ENCODE measurements around the gene SPIRE1.

SPIRE1 gene

GRCh38 chr18:12463191-12463590 is 194.7 kb downstream of the SPIRE1 start:
- no peak overlapping the region for H3K14ac ChIP-seq (ENCODE audit: low read length)
- H2AFZ ChIP-seq (ENCODE audit: low read length) = no peak overlapping the region
- H2BK5ac ChIP-seq (ENCODE audit: low read length) = no peak overlapping the region
- H3K79me1 ChIP-seq (ENCODE audit: low read depth, low read length) = no peaks in the 10 kb centered on the region
- H3K4me1 ChIP-seq (ENCODE audit: control insufficient read depth in 2 of 2, insufficient read depth in 1 of 2, low read depth in 1 of 2, low read length in 2 of 2) = peaks cover 0 to 16% of the 10 kb centered on the region in 2 donors
- H2BK15ac ChIP-seq (ENCODE audit: low read length) = no peak overlapping the region
- H3K27ac ChIP-seq (replicated peaks; ENCODE audit: low read length) = no peak overlapping the region
- H3K4me2 ChIP-seq (ENCODE audit: insufficient read depth, low read length, poor library complexity, severe bottlenecking) = no peak overlapping the region
- no peak overlapping the region for H4K91ac ChIP-seq (ENCODE audit: low read depth, low read length, poor library complexity)
- no peak overlapping the region for H2BK120ac ChIP-seq (ENCODE audit: low read depth, low read length)
- no peak overlapping the region for H4K8ac ChIP-seq (ENCODE audit: low read depth, low read length)
- peaks cover 0 to 10% of the 10 kb centered on the region in 2 donors for H3K9me3 ChIP-seq (replicated peaks in 1 of 2; ENCODE audit: control insufficient read depth in 2 of 2, insufficient read depth in 1 of 2, low read depth in 1 of 2, low read length in 2 of 2)
- H2AK5ac ChIP-seq (ENCODE audit: low read depth, low read length) = no peak overlapping the region
- H3K27me3 ChIP-seq (ENCODE audit: control insufficient read depth in 3 of 3, insufficient read depth in 3 of 3, low read depth in 1 of 3, low read length in 3 of 3) = no peaks in the 10 kb centered on the region
- H3K4ac ChIP-seq (ENCODE audit: low read length) = no peak overlapping the region
- H3K4me3 ChIP-seq (ENCODE audit: low read length in 2 of 2) = no peak overlapping the region
- DNase-seq (ENCODE audit: low spot score) = no peak
- H3K9ac ChIP-seq (ENCODE audit: low read depth, low read length, poor library complexity) = no peak overlapping the region
- no peak overlapping the region for H3K18ac ChIP-seq (ENCODE audit: low read length)
- H3K36me3 ChIP-seq (replicated peaks in 1 of 2; ENCODE audit: control insufficient read depth in 2 of 2, insufficient read depth in 2 of 2, low read length in 2 of 2) = peaks cover 0 to 64% of the 10 kb centered on the region in 2 donors
- no CpG with 5 or more reads among the region's 7 CpGs for WGBS, 2 donors (ENCODE audit: extremely low coverage in 2 of 2, insufficient read length in 2 of 2, insufficient replicate concordance in 1 of 2)
- H2BK12ac ChIP-seq (ENCODE audit: low read length) = no peak overlapping the region
- no peak overlapping the region for H3K23ac ChIP-seq (ENCODE audit: low read depth, low read length, poor library complexity)

- Histone ChIP-seq H2AFZ (ENCODE audit: low read length) (no peak overlapping the region), H3K27ac (replicated peaks; ENCODE audit: low read length) (no peak overlapping the region), H2BK120ac (ENCODE audit: low read depth, low read length) (no peak overlapping the region), H3K9ac (ENCODE audit: low read depth, low read length, poor library complexity) (no peak overlapping the region), H3K4ac (ENCODE audit: low read length) (no peak overlapping the region), H2BK5ac (ENCODE audit: low read length) (no peak overlapping the region), H4K8ac (ENCODE audit: low read depth, low read length) (no peak overlapping the region), H3K4me1 (ENCODE audit: control insufficient read depth in 2 of 2, insufficient read depth in 1 of 2, low read depth in 1 of 2, low read length in 2 of 2) (peaks cover 0 to 19% of the 10 kb centered on the region in 2 donors), H3K27me3 (ENCODE audit: control insufficient read depth in 3 of 3, insufficient read depth in 3 of 3, low read depth in 1 of 3, low read length in 3 of 3) (no peaks in the 10 kb centered on the region), H3K4me2 (ENCODE audit: insufficient read depth, low read length, poor library complexity, severe bottlenecking) (no peak overlapping the region), H3K4me3 (ENCODE audit: low read length in 2 of 2) (no peak overlapping the region), H3K36me3 (replicated peaks in 1 of 2; ENCODE audit: control insufficient read depth in 2 of 2, insufficient read depth in 2 of 2, low read length in 2 of 2) (peaks cover 0 to 65% of the 10 kb centered on the region in 2 donors), H4K91ac (ENCODE audit: low read depth, low read length, poor library complexity) (no peak overlapping the region), H2BK12ac (ENCODE audit: low read length) (no peak overlapping the region), H3K18ac (ENCODE audit: low read length) (no peak overlapping the region), H2BK15ac (ENCODE audit: low read length) (no peak overlapping the region), H3K14ac (ENCODE audit: low read length) (no peak overlapping the region), H3K23ac (ENCODE audit: low read depth, low read length, poor library complexity) (no peak overlapping the region), H2AK5ac (ENCODE audit: low read depth, low read length) (no peak overlapping the region), H3K79me1 (ENCODE audit: low read depth, low read length) (no peaks in the 10 kb centered on the region), H3K9me3 (replicated peaks in 1 of 2; ENCODE audit: control insufficient read depth in 2 of 2, insufficient read depth in 1 of 2, low read depth in 1 of 2, low read length in 2 of 2) (peaks cover 0 to 10% of the 10 kb centered on the region in 2 donors)
- DNase-seq (ENCODE audit: low spot score) = no peak
- no CpG with 5 or more reads among the region's 2 CpGs for WGBS, 2 donors (ENCODE audit: extremely low coverage in 2 of 2, insufficient read length in 2 of 2, insufficient replicate concordance in 1 of 2)
Measured at GRCh38 chr18:12462242-12462641, 195.7 kb downstream of the SPIRE1 start.

GRCh38 chr18:12461326-12461725 is 196.6 kb downstream of the SPIRE1 start:
- Histone ChIP-seq H3K18ac (ENCODE audit: low read length) (no peak overlapping the region), H3K27ac (replicated peaks; ENCODE audit: low read length) (no peak overlapping the region), H2AFZ (ENCODE audit: low read length) (no peak overlapping the region), H3K14ac (ENCODE audit: low read length) (no peak overlapping the region), H3K9me3 (replicated peaks in 1 of 2; ENCODE audit: control insufficient read depth in 2 of 2, insufficient read depth in 1 of 2, low read depth in 1 of 2, low read length in 2 of 2) (peaks cover 0 to 10% of the 10 kb centered on the region in 2 donors), H3K9ac (ENCODE audit: low read depth, low read length, poor library complexity) (no peak overlapping the region), H4K8ac (ENCODE audit: low read depth, low read length) (no peak overlapping the region), H3K4me1 (ENCODE audit: control insufficient read depth in 2 of 2, insufficient read depth in 1 of 2, low read depth in 1 of 2, low read length in 2 of 2) (peaks cover 0 to 22% of the 10 kb centered on the region in 2 donors), H3K36me3 (replicated peaks in 1 of 2; ENCODE audit: control insufficient read depth in 2 of 2, insufficient read depth in 2 of 2, low read length in 2 of 2) (peaks cover 0 to 65% of the 10 kb centered on the region in 2 donors), H2BK5ac (ENCODE audit: low read length) (no peak overlapping the region), H3K4me2 (ENCODE audit: insufficient read depth, low read length, poor library complexity, severe bottlenecking) (no peak overlapping the region), H2BK12ac (ENCODE audit: low read length) (no peak overlapping the region), H4K91ac (ENCODE audit: low read depth, low read length, poor library complexity) (no peak overlapping the region), H3K27me3 (ENCODE audit: control insufficient read depth in 3 of 3, insufficient read depth in 3 of 3, low read depth in 1 of 3, low read length in 3 of 3) (no peaks in the 10 kb centered on the region), H3K4me3 (ENCODE audit: low read length in 2 of 2) (no peak overlapping the region), H2BK15ac (ENCODE audit: low read length) (no peak overlapping the region), H2AK5ac (ENCODE audit: low read depth, low read length) (no peak overlapping the region), H3K23ac (ENCODE audit: low read depth, low read length, poor library complexity) (no peak overlapping the region), H3K79me1 (ENCODE audit: low read depth, low read length) (no peaks in the 10 kb centered on the region), H2BK120ac (ENCODE audit: low read depth, low read length) (no peak overlapping the region), H3K4ac (ENCODE audit: low read length) (no peak overlapping the region)
- WGBS, 2 donors (ENCODE audit: extremely low coverage in 2 of 2, insufficient read length in 2 of 2, insufficient replicate concordance in 1 of 2) = no CpG with 5 or more reads among the region's 6 CpGs
- DNase-seq (ENCODE audit: low spot score) = no peak

GRCh38 chr18:12460874-12461273 is 197.0 kb downstream of the SPIRE1 start:
- Histone ChIP-seq H3K27me3 (ENCODE audit: control insufficient read depth in 3 of 3, insufficient read depth in 3 of 3, low read depth in 1 of 3, low read length in 3 of 3) (no peaks in the 10 kb centered on the region), H3K4me2 (ENCODE audit: insufficient read depth, low read length, poor library complexity, severe bottlenecking) (no peak overlapping the region), H3K9me3 (replicated peaks in 1 of 2; ENCODE audit: control insufficient read depth in 2 of 2, insufficient read depth in 1 of 2, low read depth in 1 of 2, low read length in 2 of 2) (peaks cover 0 to 10% of the 10 kb centered on the region in 2 donors), H3K27ac (replicated peaks; ENCODE audit: low read length) (no peak overlapping the region), H3K4ac (ENCODE audit: low read length) (no peak overlapping the region), H4K91ac (ENCODE audit: low read depth, low read length, poor library complexity) (no peak overlapping the region), H3K4me1 (ENCODE audit: control insufficient read depth in 2 of 2, insufficient read depth in 1 of 2, low read depth in 1 of 2, low read length in 2 of 2) (peaks cover 0 to 26% of the 10 kb centered on the region in 2 donors), H2BK12ac (ENCODE audit: low read length) (no peak overlapping the region), H3K4me3 (ENCODE audit: low read length in 2 of 2) (no peak overlapping the region), H3K14ac (ENCODE audit: low read length) (no peak overlapping the region), H2AFZ (ENCODE audit: low read length) (no peak overlapping the region), H3K23ac (ENCODE audit: low read depth, low read length, poor library complexity) (no peak overlapping the region), H4K8ac (ENCODE audit: low read depth, low read length) (no peak overlapping the region), H3K9ac (ENCODE audit: low read depth, low read length, poor library complexity) (no peak overlapping the region), H2BK5ac (ENCODE audit: low read length) (no peak overlapping the region), H2BK120ac (ENCODE audit: low read depth, low read length) (no peak overlapping the region), H3K79me1 (ENCODE audit: low read depth, low read length) (no peaks in the 10 kb centered on the region), H3K36me3 (replicated peaks in 1 of 2; ENCODE audit: control insufficient read depth in 2 of 2, insufficient read depth in 2 of 2, low read length in 2 of 2) (peaks cover 0 to 65% of the 10 kb centered on the region in 2 donors), H3K18ac (ENCODE audit: low read length) (no peak overlapping the region), H2AK5ac (ENCODE audit: low read depth, low read length) (no peak overlapping the region), H2BK15ac (ENCODE audit: low read length) (no peak overlapping the region)
- no peak for DNase-seq (ENCODE audit: low spot score)
- no CpG with 5 or more reads among the region's 5 CpGs for WGBS, 2 donors (ENCODE audit: extremely low coverage in 2 of 2, insufficient read length in 2 of 2, insufficient replicate concordance in 1 of 2)

Measured in neuronal stem cell (in vitro differentiated cells).